G401.6 (cell line): ENCODE measurements around the gene SPAG5.
A peak's percentile ranks its signal among the peaks of the same experiment; 100 is the strongest.

ENCODE experiments used
- FAIRE-seq: peaks from 2 replicates; lab custom pipeline; 2012; peaks lifted over from hg19 to GRCh38; lab: Jason Lieb, UNC

The SPAG5 gene

GRCh38 chr17:28598799-28599310 lies at the start of gene SPAG5:
Gene SPAG5 (minus strand): TSS chr17:28599025. CDS start chr17:28598946, 79 bp downstream.
- FAIRE-seq: peak; percentile 75

DNA sequence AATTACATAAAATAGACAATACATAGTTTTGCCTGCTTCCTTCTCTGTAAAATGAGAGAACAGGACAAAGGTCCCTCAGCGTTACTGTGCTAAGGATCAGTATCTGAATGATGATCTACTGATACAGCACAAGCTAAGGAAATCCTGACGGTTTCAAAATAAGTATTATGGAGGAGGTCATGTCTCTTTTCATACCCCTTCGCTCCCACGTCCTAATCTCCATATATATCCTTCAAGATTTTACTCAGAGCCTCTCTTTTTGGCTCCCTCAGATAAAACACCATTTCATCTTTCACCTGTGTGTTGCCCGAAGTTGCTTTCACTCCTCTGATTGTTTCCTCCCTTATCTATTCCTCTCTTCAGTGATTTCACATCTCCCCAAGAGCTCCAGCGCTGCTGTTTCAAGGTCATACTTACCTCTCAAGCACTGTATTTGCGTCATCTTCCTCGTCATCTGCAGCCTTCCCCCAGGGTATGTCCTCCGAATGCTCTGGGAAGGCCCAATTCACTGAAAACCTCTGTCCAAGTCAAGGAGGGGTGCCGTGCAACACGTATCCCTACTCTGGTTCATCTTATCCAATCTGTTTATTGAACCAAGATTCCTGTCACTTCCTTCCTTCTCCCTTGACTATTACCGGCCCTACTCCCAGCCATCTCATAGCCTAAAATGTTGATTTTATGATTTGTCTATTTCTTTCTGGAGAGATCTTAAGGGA lies 47.4 kb upstream of the SPAG5 start:
- FAIRE-seq: no peak

- FAIRE-seq: no peak
Observed at GRCh38 chr17:28645576-28645939, 46.7 kb upstream of the SPAG5 start.

DNA sequence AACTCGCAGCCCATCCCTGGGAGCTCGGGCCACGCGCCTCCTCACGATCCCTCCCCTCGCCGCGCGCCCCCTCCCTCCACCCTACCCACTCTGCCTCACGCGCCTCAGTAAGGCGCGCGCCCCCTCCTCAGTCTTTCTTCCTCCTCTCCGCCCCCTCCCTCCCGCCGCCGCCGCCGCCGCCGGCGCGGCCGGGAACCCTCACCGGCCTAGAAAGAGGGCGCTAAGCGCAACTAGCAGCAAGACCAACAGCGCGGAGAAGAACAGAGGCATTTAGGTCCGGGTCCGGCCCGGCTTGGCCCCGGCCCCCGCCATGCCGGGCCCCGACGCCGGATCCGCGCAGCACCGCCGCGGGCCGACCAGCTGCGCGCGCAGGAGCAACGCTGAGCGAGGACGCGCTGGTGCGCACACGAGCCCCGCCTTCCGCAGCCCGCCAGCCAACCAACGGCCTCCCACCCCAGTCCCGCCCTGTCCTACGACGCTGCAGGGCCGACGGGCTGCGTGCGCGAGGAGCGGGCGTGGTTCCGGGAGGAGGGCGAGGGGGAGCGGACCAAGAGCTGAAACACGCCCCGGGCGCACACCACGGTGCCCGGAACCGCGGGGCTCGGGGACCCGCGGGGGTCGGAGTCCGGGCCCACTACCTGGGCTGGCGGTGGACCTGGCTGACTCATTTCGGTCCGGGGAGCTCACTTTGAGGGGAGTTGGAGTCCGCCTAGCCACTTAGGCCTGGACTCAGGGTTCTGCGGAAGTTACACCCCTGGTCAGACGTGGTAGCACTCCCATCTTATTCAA lies 46.2 kb upstream of the SPAG5 start, which contains the start of gene BLTP2:
BLTP2 (minus strand) TSS at position 372 of the 789 bp plus-strand sequence; CDS start at position 270, 102 bp downstream.
- FAIRE-seq: no peak

GRCh38 chr17:28643983-28644786 lies 45.4 kb upstream of the SPAG5 start:
- FAIRE-seq: peak; percentile 13

DNA sequence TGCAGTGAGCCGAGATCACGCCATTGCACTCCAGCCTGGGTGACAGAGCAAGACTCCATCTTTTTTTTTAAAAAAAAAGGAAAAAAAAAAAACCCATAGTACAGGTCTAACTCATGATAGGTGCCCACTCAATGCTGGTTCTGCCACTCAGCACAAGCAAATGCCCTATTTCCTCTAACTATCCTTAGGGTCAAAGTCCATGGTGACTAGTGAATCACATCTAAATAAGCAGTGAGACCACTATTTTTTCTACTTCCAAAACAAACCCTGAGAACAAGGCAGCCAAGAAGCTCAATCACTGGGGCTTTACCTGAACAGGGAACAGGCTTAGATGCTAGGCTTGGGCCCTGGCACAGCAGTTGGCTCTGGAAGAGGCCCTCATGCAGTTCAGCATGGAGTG lies 42.8 kb upstream of the SPAG5 start:
- FAIRE-seq: no peak

DNA sequence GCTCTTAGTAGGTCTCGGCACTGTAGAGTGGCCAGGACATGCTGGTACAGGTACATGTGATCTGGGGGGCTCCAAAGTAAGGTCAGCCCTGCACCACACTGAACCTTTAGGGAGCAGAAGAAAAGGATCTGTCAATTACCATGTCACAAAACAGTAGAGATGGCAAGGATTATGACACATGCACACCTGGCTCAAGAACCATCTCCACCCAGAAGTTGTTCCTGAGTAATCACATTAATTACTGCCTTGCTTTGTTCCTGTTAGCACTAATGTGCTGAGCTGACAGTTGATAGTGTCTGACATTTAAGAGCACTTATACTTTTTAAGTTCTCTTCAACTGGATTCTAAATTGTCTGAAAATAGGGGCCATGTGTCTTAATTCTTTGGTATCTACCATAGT lies 36.7 kb upstream of the SPAG5 start:
- no peak for FAIRE-seq

DNA sequence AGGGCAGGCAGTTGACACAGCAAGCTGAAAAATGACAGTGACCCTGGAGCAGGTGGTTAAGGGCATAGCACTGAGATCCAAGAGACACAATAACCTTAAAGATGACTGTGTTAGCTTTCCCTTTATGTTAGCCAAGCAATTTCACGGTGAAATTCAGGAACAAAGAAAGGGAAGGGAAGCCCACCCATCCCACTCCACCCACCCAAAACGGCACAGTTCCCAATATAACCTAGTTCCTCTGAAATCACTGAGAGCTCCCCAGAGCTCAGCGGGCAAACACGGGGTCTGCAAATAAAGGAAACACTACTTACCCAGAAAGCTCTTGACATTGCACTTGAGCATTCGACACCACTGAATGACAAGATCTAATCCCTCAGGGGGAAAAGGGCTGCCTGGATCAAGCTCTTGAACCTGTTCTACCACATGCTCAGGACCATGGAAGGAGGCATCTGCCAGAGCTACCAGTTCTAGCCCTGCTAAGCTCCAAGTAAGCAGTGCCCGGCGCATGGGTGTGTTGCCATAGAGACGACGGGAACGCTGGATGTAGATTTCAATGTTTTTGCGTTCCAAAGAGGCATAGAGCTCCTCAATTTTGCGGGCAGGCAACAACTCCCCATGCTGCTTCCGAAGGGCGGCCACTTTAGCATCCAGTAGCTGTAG lies 35.5 kb upstream of the SPAG5 start:
- FAIRE-seq: no peak

DNA sequence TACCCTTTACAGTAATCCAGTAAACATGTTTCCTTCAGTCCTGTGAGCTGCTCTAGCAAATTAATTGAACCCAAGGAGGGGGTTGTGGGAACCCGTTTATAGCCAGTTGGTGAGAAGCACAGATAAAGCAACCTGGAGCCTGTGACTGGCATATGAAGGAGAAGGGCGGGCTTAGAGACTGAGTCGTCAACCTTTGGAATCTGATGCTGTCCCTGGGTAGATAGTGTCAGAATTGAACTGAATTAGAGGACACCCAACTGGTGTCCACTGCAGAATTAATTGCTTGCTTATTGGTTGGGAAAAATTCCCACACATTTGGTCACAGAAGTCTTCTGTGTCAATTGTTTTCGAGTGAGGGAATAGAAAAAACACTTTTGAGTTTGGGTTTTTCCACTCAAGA lies 28.0 kb upstream of the SPAG5 start:
- no peak for FAIRE-seq

DNA sequence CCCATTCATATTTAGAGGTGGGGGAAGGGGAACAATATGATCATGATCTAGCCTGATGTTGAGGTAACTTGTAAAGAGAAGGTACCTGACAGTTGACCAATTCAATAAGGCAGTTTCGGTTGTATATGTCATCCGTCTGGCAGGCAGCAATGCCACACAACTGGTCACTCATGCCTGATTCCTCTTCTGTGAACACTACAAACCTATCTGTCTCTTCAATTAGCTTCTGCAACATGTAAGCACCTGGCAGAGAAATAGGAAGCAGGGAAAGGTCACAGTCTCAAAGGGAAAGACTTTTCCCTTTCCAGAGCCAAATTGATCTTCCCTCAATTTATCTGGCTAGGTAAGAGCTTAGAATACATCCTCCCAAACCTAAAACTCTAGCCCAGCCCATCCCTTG lies 25.3 kb upstream of the SPAG5 start:
- FAIRE-seq: no peak

GRCh38 chr17:28623696-28624095 lies 24.9 kb upstream of the SPAG5 start:
- no peak for FAIRE-seq

- FAIRE-seq: no peak
Observed at GRCh38 chr17:28622186-28622585, 23.4 kb upstream of the SPAG5 start.

DNA sequence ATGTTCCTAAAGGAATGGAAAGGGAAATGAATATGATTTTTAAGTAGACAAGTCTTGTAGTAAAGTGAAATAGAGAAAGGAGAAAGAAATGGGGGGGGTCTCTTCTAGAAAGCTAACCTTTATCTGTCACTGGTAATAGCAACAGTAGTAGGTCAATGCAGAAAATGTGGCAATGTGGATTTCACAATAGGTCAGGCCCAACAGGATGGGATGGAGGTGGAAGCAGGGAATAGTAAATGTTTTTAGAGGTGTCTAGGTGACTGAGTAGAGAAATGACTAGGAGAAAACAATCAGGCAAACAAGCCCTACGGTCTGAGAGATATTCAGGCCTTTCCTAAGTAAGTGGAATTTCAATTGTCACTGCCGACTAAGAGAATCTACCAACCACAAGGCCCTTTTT lies 21.2 kb upstream of the SPAG5 start:
- no peak for FAIRE-seq

DNA sequence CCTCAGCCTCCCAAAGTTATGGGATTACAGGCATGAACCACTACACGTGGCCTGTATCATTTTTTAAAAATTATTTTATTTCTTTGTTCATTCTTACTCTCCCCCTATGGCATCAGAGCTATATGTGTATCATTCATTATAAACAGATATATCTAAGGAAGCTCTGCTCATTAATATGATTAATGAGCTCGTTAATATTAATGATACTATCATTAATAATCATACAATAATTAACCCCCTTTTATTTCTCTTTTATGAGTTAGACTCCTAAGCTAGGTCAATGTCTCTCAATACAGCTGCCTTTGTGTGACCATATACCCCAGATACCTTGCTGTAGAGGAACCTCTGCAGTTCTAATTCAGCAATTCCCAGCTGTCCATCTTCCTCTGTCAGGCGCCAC lies 19.6 kb upstream of the SPAG5 start:
- FAIRE-seq: no peak

DNA sequence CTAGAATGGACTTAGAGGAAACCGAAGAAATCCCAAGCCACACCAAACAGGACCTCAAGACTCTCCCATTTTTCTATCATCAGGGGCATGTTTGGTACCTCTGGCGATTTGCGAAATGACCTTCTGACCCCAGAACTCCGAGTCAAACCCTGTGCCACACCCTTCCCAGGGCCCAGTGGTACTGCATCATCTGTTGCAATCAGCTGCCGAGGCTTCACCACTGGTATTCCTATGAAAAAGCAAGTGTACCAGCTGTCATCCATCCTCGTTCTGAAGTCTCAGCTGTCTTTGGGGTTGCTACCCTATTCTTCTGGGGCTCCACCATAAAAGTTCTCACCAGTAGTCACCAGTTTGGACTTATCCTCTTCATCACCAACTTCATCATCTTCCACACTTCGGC lies 17.5 kb upstream of the SPAG5 start:
- no peak for FAIRE-seq

GRCh38 chr17:28615260-28615940 lies 16.6 kb upstream of the SPAG5 start:
- no peak for FAIRE-seq

DNA sequence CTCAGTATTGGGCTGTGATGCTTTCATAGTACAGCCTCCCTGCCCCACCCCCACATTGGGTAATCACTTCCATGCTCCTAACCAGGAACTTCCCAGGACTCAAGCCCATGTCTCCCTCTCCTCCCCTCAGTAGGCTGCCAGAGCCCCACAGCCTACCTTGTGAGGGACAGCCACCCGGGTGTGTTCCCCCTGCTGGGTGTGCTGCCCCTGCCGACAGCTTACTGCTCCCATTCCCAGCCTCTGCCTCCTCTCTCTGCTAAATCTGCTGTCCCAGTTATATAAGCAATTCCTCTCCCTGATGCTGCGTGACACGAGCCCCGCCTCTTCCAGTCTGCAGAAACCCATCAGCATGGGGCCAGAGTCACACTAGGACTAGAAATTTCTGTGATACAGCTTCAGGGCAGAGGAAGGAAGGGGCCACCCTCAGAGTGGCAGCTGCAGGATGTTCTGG lies 15.1 kb upstream of the SPAG5 start, which contains the start of gene RSKR:
RSKR (minus strand) TSS at position 255 of the 451 bp plus-strand sequence; CDS start at position 231, 24 bp downstream.
- FAIRE-seq: no peak

GRCh38 chr17:28612936-28613872 lies 14.4 kb upstream of the SPAG5 start:
- no peak for FAIRE-seq

DNA sequence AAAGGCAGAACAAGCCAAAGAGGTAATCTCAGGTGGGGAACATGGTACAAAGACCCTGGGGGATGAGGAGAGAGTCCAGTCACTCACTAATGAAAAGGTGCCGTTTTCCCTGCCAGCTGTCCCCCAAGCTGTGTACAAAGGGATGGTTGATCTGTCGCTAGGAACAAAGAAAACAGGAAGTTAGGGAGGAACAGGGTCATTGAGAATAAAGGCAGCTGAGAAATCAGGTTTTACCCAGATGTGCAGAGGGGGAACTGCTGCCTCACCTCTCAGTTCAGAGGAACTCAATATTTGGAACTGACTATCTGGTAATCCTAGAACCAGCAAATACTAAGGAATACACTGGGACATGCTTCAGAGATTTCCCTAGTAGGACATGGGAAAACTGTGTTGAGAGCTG lies 13.7 kb upstream of the SPAG5 start:
- FAIRE-seq: no peak

GRCh38 chr17:28610376-28610775 lies 11.6 kb upstream of the SPAG5 start:
- FAIRE-seq: no peak
